H9 (cell line): Measurements from ENCODE around the gene TLE4. TPM values are rescaled to one million over a fixed set of nuclear protein-coding genes. Genes with fewer than 3 reads are reported as not detected.

Experiments used
- DNase-seq: peaks from one replicate; pipeline ENCODE4 v3.0.0-alpha.2; 2017
- H2AFZ ChIP-seq: one replicate; pipeline ENCODE4 v1.6.1; 2013; ENCODE audit warnings: mild to moderate bottlenecking, low read length, control low read depth, moderate library complexity
- H2AK5ac ChIP-seq: 2 replicates; pipeline ENCODE4 v1.6.1; 2013; ENCODE audit warnings: low read length, control low read depth, mixed read lengths; ENCODE audit not compliant: insufficient read length
- H2BK120ac ChIP-seq: one replicate; pipeline ENCODE4 v1.6.1; 2013; ENCODE audit warnings: low read depth, mild to moderate bottlenecking, low read length, control low read depth, inconsistent platforms; ENCODE audit not compliant: poor library complexity, severe bottlenecking
- H2BK12ac ChIP-seq: 2 replicates; pipeline ENCODE4 v1.6.1; 2013; ENCODE audit warnings: low read length, control low read depth, mixed read lengths, low read depth; ENCODE audit not compliant: insufficient read length
- H2BK15ac ChIP-seq: 2 replicates; pipeline ENCODE4 v1.6.1; 2013; ENCODE audit warnings: low read depth, low read length, control low read depth
- H2BK20ac ChIP-seq: one replicate; pipeline ENCODE4 v1.6.1; 2013; ENCODE audit warnings: low read depth, mild to moderate bottlenecking, low read length, control low read depth, inconsistent platforms; ENCODE audit not compliant: poor library complexity, severe bottlenecking
- H2BK5ac ChIP-seq: 2 replicates; pipeline ENCODE4 v1.6.1; 2013; ENCODE audit warnings: low read length, control low read depth, mixed read lengths; ENCODE audit not compliant: insufficient read length
- H3K14ac ChIP-seq: 2 replicates; pipeline ENCODE4 v1.6.1; 2013; ENCODE audit warnings: low read length, control low read depth; ENCODE audit not compliant: insufficient read depth
- H3K18ac ChIP-seq: 2 replicates; pipeline ENCODE4 v1.6.1; 2013; ENCODE audit warnings: low read depth, mild to moderate bottlenecking, mixed read lengths, low read length, control low read depth; ENCODE audit not compliant: insufficient read length
- H3K23ac ChIP-seq: 2 replicates; pipeline ENCODE4 v1.6.1; 2013; ENCODE audit warnings: low read length, control low read depth, mixed read lengths, low read depth; ENCODE audit not compliant: insufficient read length
- H3K23me2 ChIP-seq: 2 replicates; pipeline ENCODE4 v1.6.1; 2013; ENCODE audit warnings: low read depth, mild to moderate bottlenecking, mixed read lengths, low read length, control low read depth; ENCODE audit not compliant: insufficient read length, poor library complexity, severe bottlenecking
- H3K27ac ChIP-seq: 2 replicates; pipeline ENCODE4 v1.5.1; 2013; ENCODE audit warnings: low read length, control low read depth, mixed read lengths, low read depth; ENCODE audit not compliant: insufficient read length
- H3K27me3 ChIP-seq: 2 replicates; pipeline ENCODE4 v1.6.1; 2013; ENCODE audit warnings: low read length, control low read depth, inconsistent platforms; ENCODE audit not compliant: insufficient read depth
- H3K4ac ChIP-seq: 2 replicates; pipeline ENCODE4 v1.6.1; 2013; ENCODE audit warnings: low read depth, mild to moderate bottlenecking, control low read depth, inconsistent platforms, low read length, moderate library complexity
- H3K4me1 ChIP-seq: 2 replicates; pipeline ENCODE4 v1.6.1; 2013; ENCODE audit warnings: low read length, control low read depth, inconsistent platforms; ENCODE audit not compliant: insufficient read depth
- H3K4me2 ChIP-seq: 2 replicates; pipeline ENCODE4 v1.6.1; 2013; ENCODE audit warnings: low read length, control low read depth, mixed read lengths; ENCODE audit not compliant: insufficient read length, insufficient read depth
- H3K56ac ChIP-seq: 2 replicates; pipeline ENCODE4 v1.6.1; 2013; ENCODE audit warnings: low read depth, mild to moderate bottlenecking, mixed read lengths, low read length, control low read depth; ENCODE audit not compliant: insufficient read length
- H3K79me1 ChIP-seq: 2 replicates; pipeline ENCODE4 v1.6.1; 2013; ENCODE audit warnings: low read depth, mild to moderate bottlenecking, moderate library complexity, low read length, control low read depth, inconsistent platforms; ENCODE audit not compliant: insufficient read depth, poor library complexity, severe bottlenecking
- H3K79me2 ChIP-seq: 2 replicates; pipeline ENCODE4 v1.6.1; 2013; ENCODE audit warnings: low read length, control low read depth, inconsistent platforms; ENCODE audit not compliant: insufficient read depth
- H3K9ac ChIP-seq: 2 replicates; pipeline ENCODE4 v1.6.1; 2013; ENCODE audit warnings: low read length, control low read depth, mixed read lengths; ENCODE audit not compliant: insufficient read length; ENCODE audit errors: extremely low read depth
- H3K9me3 ChIP-seq: one replicate; pipeline ENCODE4 v1.6.1; 2013; ENCODE audit warnings: low read depth, low read length, inconsistent platforms; ENCODE audit not compliant: control insufficient read depth
- H3T11ph ChIP-seq: one replicate; pipeline ENCODE4 v1.6.1; 2013; ENCODE audit warnings: mild to moderate bottlenecking, low read length, control low read depth, inconsistent platforms
- H4K20me1 ChIP-seq: one replicate; pipeline ENCODE4 v1.6.1; 2013; ENCODE audit not compliant: control insufficient read depth, insufficient read length, insufficient read depth
- H4K5ac ChIP-seq: 2 replicates; pipeline ENCODE4 v1.6.1; 2013; ENCODE audit warnings: low read depth, mild to moderate bottlenecking, mixed read lengths, low read length, control low read depth; ENCODE audit not compliant: insufficient read length
- H4K8ac ChIP-seq: replicated peaks from 2 replicates; pipeline ENCODE4 v1.6.1; 2013; ENCODE audit warnings: low read length, control low read depth, mixed read lengths, low read depth; ENCODE audit not compliant: insufficient read length
- H4K91ac ChIP-seq: 2 replicates; pipeline ENCODE4 v1.6.1; 2013; ENCODE audit warnings: low read depth, mild to moderate bottlenecking, moderate library complexity, mixed read lengths, low read length, control low read depth; ENCODE audit not compliant: insufficient read length
- H3K27ac Mint-ChIP-seq, 3 experiments: 2 replicates in 2 of 3; 3 replicates in 1 of 3; pipeline ENCODE4 v1.8.0; 2020 to 2021; ENCODE audit warnings: mixed read lengths in 3 of 3, mild to moderate bottlenecking in 1 of 3, moderate library complexity in 1 of 3
- H3K27me3 Mint-ChIP-seq: 2 replicates; pipeline ENCODE4 v1.8.0; 2021; ENCODE audit warnings: low read depth, mild to moderate bottlenecking, moderate library complexity, mixed read lengths
- H3K36me3 Mint-ChIP-seq, 3 experiments: 2 replicates in 2 of 3; 3 replicates in 1 of 3; pipeline ENCODE4 v1.8.0; 2020 to 2021; ENCODE audit warnings: low read depth in 3 of 3, mixed read lengths in 3 of 3; ENCODE audit not compliant: insufficient read depth in 1 of 3
- H3K4me1 Mint-ChIP-seq, 2 experiments: 2 replicates each; pipeline ENCODE4 v1.8.0; 2020; ENCODE audit warnings: mixed read lengths in 2 of 2
- H3K4me3 Mint-ChIP-seq, 2 experiments: 2 replicates in 1 of 2; 3 replicates in 1 of 2; pipeline ENCODE4 v1.8.0; 2020 to 2021; ENCODE audit warnings: mild to moderate bottlenecking in 2 of 2, mixed read lengths in 2 of 2, moderate library complexity in 1 of 2
- H3K9me3 Mint-ChIP-seq, 2 experiments: 2 replicates in 1 of 2; 3 replicates in 1 of 2; pipeline ENCODE4 v1.8.0; 2020; ENCODE audit warnings: mild to moderate bottlenecking in 2 of 2, mixed read lengths in 2 of 2, moderate library complexity in 1 of 2
- CTCF ChIP-seq: fragments of 200-600 bp; sonication (generic); conservative IDR thresholded peaks from 3 replicates; pipeline ENCODE4 v1.8.0; 2021; ENCODE audit warnings: antibody characterized with exemption, mild to moderate bottlenecking
- WGBS: extraction: QIAGEN DNeasy Blood & Tissue Kit; methylation state at CpG from one replicate; pipeline ENCODE4 v1.1.7; 2013; ENCODE audit warnings: missing lambda C conversion rate, low lambda C conversion rate, mixed read lengths; ENCODE audit not compliant: insufficient read length; ENCODE audit errors: extremely low coverage; 5-methylcytosine and 5-hydroxymethylcytosine counted together
- total RNA-seq: library from RNA; stranded (reverse); gene quantifications from 2 replicates; pipeline ENCODE4 v1.2.1, GENCODE V29; 2021

The TLE4 gene
- total RNA-seq, 1 experiment from 2014 or later = 35.1 TPM

- Histone ChIP-seq H3K79me2 (no peaks in the 10 kb centered on the region), H3K56ac (no peak overlapping the region), H4K5ac (no peak overlapping the region), H2BK5ac (no peak overlapping the region), H3K79me1 (peaks cover 2% of the 10 kb centered on the region), H2BK20ac (no peak overlapping the region), H2BK12ac (no peak overlapping the region), H3K4me1 (peaks cover 5% of the 10 kb centered on the region; the same call in 1 of the 2 replicates), H2AFZ (no peak overlapping the region), H2AK5ac (no peak overlapping the region), H4K8ac (no peak overlapping the region), H2BK15ac (no peak overlapping the region), H3K27ac (no peak overlapping the region), H3K4ac (no peak overlapping the region), H3K23me2 (no peaks in the 10 kb centered on the region), H2BK120ac (no peak overlapping the region), H3K18ac (no peak overlapping the region), H3K9me3 (no peaks in the 10 kb centered on the region), H3K14ac (no peak overlapping the region), H3K23ac (no peak overlapping the region), H3K4me2 (no peak overlapping the region), H4K20me1 (no peaks in the 10 kb centered on the region), H3K9ac (no peak overlapping the region), H3T11ph (no peak overlapping the region), H4K91ac (no peak overlapping the region), H3K27me3 (no peaks in the 10 kb centered on the region)
- Mint-ChIP-seq H3K4me3 (no peak overlapping the region), H3K27ac (peak overlapping the region in 2 of 3 experiments; percentile 32 to 54; a peak in 3 of 7 replicates), H3K4me1 (peaks cover 26 to 48% of the 10 kb centered on the region in 2 experiments), H3K27me3 (no peaks in the 10 kb centered on the region), H3K9me3 (no peaks in the 10 kb centered on the region), H3K36me3 (peaks cover 4 to 20% (median 18%) of the 10 kb centered on the region in 3 experiments)
- no CpG with 5 or more reads among the region's 3 CpGs for WGBS
- DNase-seq = no peak
- no peak for TF ChIP-seq CTCF
Measured at GRCh38 chr9:79581794-79582193, 10.0 kb downstream of the TLE4 start.
